Heart left ventricle (tissue), 13 donors: Measurements from ENCODE around the gene KRT80.

Source experiments
- CTCF ChIP-seq, 12 donors: fragments of 200-600 bp; sonication (generic) in 4 of 12; IDR thresholded peaks; one replicate each; pipeline versions ENCODE4 v1.5.0 to v1.8.0; 2018 to 2022; ENCODE audit warnings: antibody characterized with exemption in 12 of 12, mild to moderate bottlenecking in 5 of 12
- POLR2A ChIP-seq, 2 donors: fragments of 450-650 bp; IDR thresholded peaks; one replicate each; pipeline ENCODE4 v1.6.1; 2017; ENCODE audit warnings: antibody characterized with exemption in 2 of 2, mild to moderate bottlenecking in 2 of 2, moderate library complexity in 2 of 2
- donor health status: ischemic (EF 13 %, LVEDD 7.1; RV severe dilation, severe dysfunction).
- donor health status: DM: no; HTN: yes; CAD: no.
- donor health status: DM: no; HTN: no; CAD: no.
- donor health status: ischemic (EF 25% LVEDD 6.9; RV normal size, moderate dysfunction).
- donor health status: ischemic (EF 25% LVEDD 5.7; RV mildly dilated, moderate dysfunction).
- donor health status: ischemic (EF 35%, LVEDD 5.7; RV mildly dilated, moderate dysfunction).
- donor health status: nonischemic (EF 11% LVEDD 7.7; RV severe dilation, severe dysfunction).
- donor health status: DM: yes; HTN: yes; CAD: no.
- donor health status: PGD.
- donor health status: ischemic (EF 29% LVEDD 5.4; RV normal size, mild dysfunction).
- donor health status: nonischemic (EF 23%, LVEDD 6.1; RV moderate dilation, normal function).

DNA sequence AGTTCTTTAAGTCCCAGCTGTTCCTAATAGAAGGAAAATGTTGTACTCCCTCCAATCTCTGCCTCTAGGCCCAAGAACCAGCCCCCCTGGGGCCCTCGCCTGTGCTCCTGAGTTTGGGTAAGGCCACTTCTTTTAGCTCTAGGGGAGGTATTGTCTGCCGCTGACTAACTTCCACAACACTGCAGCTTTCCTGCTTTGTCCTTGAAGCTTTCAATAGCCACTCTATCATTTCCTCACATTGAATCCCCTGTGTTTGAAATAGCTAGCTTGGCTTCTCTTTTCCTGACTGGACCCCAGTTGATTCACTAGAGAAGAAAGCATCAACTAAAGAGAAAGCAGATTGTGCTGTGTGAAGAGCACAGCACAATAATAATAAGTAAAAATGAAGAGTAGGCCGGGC is 28.8 kb downstream of the KRT80 start:
- TF ChIP-seq CTCF (IDR thresholded peaks at IDR 0.05) (no peak), POLR2A (IDR thresholded peaks at IDR 0.05) (no peak)
